Liver (tissue), 9 donors: ENCODE data around the gene C1QTNF12. TPM values are rescaled to one million over a fixed set of nuclear protein-coding genes. Genes with fewer than 3 reads are reported as not detected.

ENCODE experiments used
- DNase-seq: peaks from one replicate; pipeline ENCODE4 v3.0.0-alpha.2; 2017; ENCODE audit warnings: low spot score
- H3K27ac ChIP-seq, 2 donors: one replicate each; pipeline ENCODE4 v1.7.0; 2013; ENCODE audit warnings: inconsistent platforms in 2 of 2, low read length in 2 of 2, control low read depth in 1 of 2, low read depth in 1 of 2, mild to moderate bottlenecking in 1 of 2
- H3K27me3 ChIP-seq, 4 donors: one replicate each; pipeline versions ENCODE4 v1.6.1 to v1.7.0; 2013; ENCODE audit warnings: low read length in 3 of 4, inconsistent platforms in 1 of 4, mild to moderate bottlenecking in 1 of 4, moderate library complexity in 1 of 4; ENCODE audit not compliant: control insufficient read depth in 4 of 4, insufficient read depth in 4 of 4
- H3K36me3 ChIP-seq, 4 donors: one replicate each; pipeline versions ENCODE4 v1.6.1 to v1.7.0; 2013; ENCODE audit warnings: low read length in 3 of 4, mild to moderate bottlenecking in 3 of 4, low read depth in 1 of 4, moderate library complexity in 1 of 4; ENCODE audit not compliant: control insufficient read depth in 4 of 4, insufficient read depth in 3 of 4
- H3K4me1 ChIP-seq, 4 donors: one replicate each; pipeline versions ENCODE4 v1.6.1 to v1.7.0; 2013; ENCODE audit warnings: low read length in 3 of 4, mild to moderate bottlenecking in 3 of 4, moderate library complexity in 1 of 4; ENCODE audit not compliant: control insufficient read depth in 4 of 4, insufficient read depth in 4 of 4
- H3K4me3 ChIP-seq, 3 donors: one replicate each; pipeline versions ENCODE4 v1.6.1 to v1.7.0; 2013; ENCODE audit warnings: low read length in 3 of 3, control low read depth in 1 of 3, low read depth in 1 of 3, mild to moderate bottlenecking in 1 of 3
- H3K9ac ChIP-seq, 2 donors: one replicate each; pipeline ENCODE4 v1.7.0; 2013; ENCODE audit warnings: low read length in 2 of 2, mild to moderate bottlenecking in 2 of 2, moderate library complexity in 2 of 2, control low read depth in 1 of 2, low read depth in 1 of 2
- H3K9me3 ChIP-seq, 4 donors: one replicate each; pipeline versions ENCODE4 v1.6.1 to v1.7.0; 2013; ENCODE audit warnings: low read length in 3 of 4; ENCODE audit not compliant: control insufficient read depth in 4 of 4
- EGR1 ChIP-seq, 2 donors: IDR thresholded peaks; 2 replicates each; pipeline ENCODE4 v1.6.1; 2016 to 2018; ENCODE audit warnings: antibody characterized with exemption in 2 of 2, low read depth in 2 of 2
- FOXA1 ChIP-seq: IDR thresholded peaks from 2 replicates; pipeline ENCODE4 v1.6.1; 2016; ENCODE audit warnings: antibody characterized with exemption
- FOXA2 ChIP-seq: IDR thresholded peaks from 2 replicates; pipeline ENCODE4 v1.6.1; 2016; ENCODE audit warnings: antibody characterized with exemption
- GABPA ChIP-seq, 2 donors: IDR thresholded peaks in 1 of 2; conservative IDR thresholded peaks in 1 of 2; 2 replicates each; pipeline ENCODE4 v1.6.1; 2016; ENCODE audit warnings: antibody characterized with exemption in 2 of 2, mild to moderate bottlenecking in 1 of 2, moderate library complexity in 1 of 2
- HNF4A ChIP-seq, 2 donors: conservative IDR thresholded peaks; 2 replicates each; pipeline ENCODE4 v1.6.1; 2016; ENCODE audit warnings: antibody characterized with exemption in 2 of 2, mild to moderate bottlenecking in 2 of 2
- HNF4G ChIP-seq: IDR thresholded peaks from 2 replicates; pipeline ENCODE4 v1.6.1; 2016; ENCODE audit warnings: antibody characterized with exemption
- JUND ChIP-seq, 2 donors: IDR thresholded peaks; 2 replicates each; pipeline ENCODE4 v1.6.1; 2016; ENCODE audit warnings: antibody characterized with exemption in 2 of 2
- MAX ChIP-seq: IDR thresholded peaks from 2 replicates; pipeline ENCODE4 v1.6.1; 2016; ENCODE audit warnings: antibody characterized with exemption
- NR2F2 ChIP-seq: IDR thresholded peaks from 2 replicates; pipeline ENCODE4 v1.6.1; 2016; ENCODE audit warnings: antibody characterized with exemption
- RAD21 ChIP-seq, 2 donors: IDR thresholded peaks; 2 replicates each; pipeline ENCODE4 v1.6.1; 2016; ENCODE audit warnings: antibody characterized with exemption in 2 of 2, mild to moderate bottlenecking in 2 of 2
- RXRA ChIP-seq, 2 donors: IDR thresholded peaks; 2 replicates each; pipeline ENCODE4 v1.6.1; 2017 to 2018; ENCODE audit warnings: antibody characterized with exemption in 2 of 2, mild to moderate bottlenecking in 1 of 2
- SP1 ChIP-seq: IDR thresholded peaks from 2 replicates; pipeline ENCODE4 v1.6.1; 2018; ENCODE audit warnings: antibody characterized with exemption, mild to moderate bottlenecking
- TAF1 ChIP-seq: conservative IDR thresholded peaks from 2 replicates; pipeline ENCODE4 v1.6.1; 2016; ENCODE audit warnings: antibody characterized with exemption, mild to moderate bottlenecking
- YY1 ChIP-seq: IDR thresholded peaks from 2 replicates; pipeline ENCODE4 v1.6.1; 2016; ENCODE audit warnings: antibody characterized with exemption, mild to moderate bottlenecking
- WGBS: extraction: QIAGEN DNeasy Blood & Tissue Kit; methylation state at CpG from one replicate; pipeline ENCODE4 v1.1.7; 2013; 5-methylcytosine and 5-hydroxymethylcytosine counted together
- polyA plus RNA-seq, 2 donors: library from polyadenylated mRNA; stranded (reverse) in 1 of 2; unstranded in 1 of 2; fragments of 200-250 nt in 1 of 2; fragments of >200 nt in 1 of 2; fragmentation: Nextera tagmentation in 1 of 2; extraction: Ambion mirVana in 1 of 2; gene quantifications; one replicate each; pipeline versions ENCODE4 v1.2.1 to v1.2.3, GENCODE V29; 2013 to 2015
- total RNA-seq, 2 donors: library from RNA; depleted of rRNA; stranded (reverse); fragments of >200 nt; gene quantifications; one replicate each; pipeline ENCODE4 v1.2.3, GENCODE V29; 2014
- TF ChIP-seq, protein P1 (sequence below): IDR thresholded peaks from 2 replicates; pipeline ENCODE4 v1.6.1; 2016; ENCODE audit warnings: antibody characterized with exemption
- TF ChIP-seq, protein P2 (sequence below): fragments of 150-350 bp; IDR thresholded peaks from 2 replicates; pipeline ENCODE4 v1.5.1; 2017; ENCODE audit warnings: improper control_type of control experiment, low read depth, low read length; ENCODE audit not compliant: missing input control
- TF ChIP-seq, protein P3 (sequence below): IDR thresholded peaks from 2 replicates; pipeline ENCODE4 v1.6.1; 2016; ENCODE audit warnings: antibody characterized with exemption
- TF ChIP-seq, protein P4 (sequence below): IDR thresholded peaks from 2 replicates; pipeline ENCODE4 v1.6.1; 2016; ENCODE audit warnings: antibody characterized with exemption, mild to moderate bottlenecking
- donor health status: healthy.
- donor health status: healthy.
- donor health status: healthy.
- donor health status: healthy.
- donor health status: healthy.

Gene C1QTNF12
- total and polyA plus RNA-seq, 4 donors, result 0.39 to 0.40 TPM; not detected in 2

GRCh38 chr1:1232208-1232795, 14.2 kb downstream of the C1QTNF12 start, which contains the start of gene B3GALT6:
Gene B3GALT6, plus strand, starts transcription at chr1:1232237. Its CDS starts 42 bp downstream, at chr1:1232279.
- Histone ChIP-seq H3K36me3 (peaks cover 4 to 12% (median 7%) of the 10 kb centered on the region in 4 donors), H3K9ac (peak within 1 kb of the TSS; percentile 87 to 99), H3K4me3 (peak within 1 kb of the TSS; percentile 72 to 99 (median 92)), H3K4me1 (peaks cover 14 to 32% (median 25%) of the 10 kb centered on the region in 4 donors), H3K27ac (peak within 1 kb of the TSS; percentile 71 to 88), H3K27me3 (no peaks in the 10 kb centered on the region), H3K9me3 (no peaks in the 10 kb centered on the region)
- WGBS, result 11% methylated on average over 100 of the region's 100 CpGs
- DNase-seq, result no peak
- TF ChIP-seq, protein P1, sequence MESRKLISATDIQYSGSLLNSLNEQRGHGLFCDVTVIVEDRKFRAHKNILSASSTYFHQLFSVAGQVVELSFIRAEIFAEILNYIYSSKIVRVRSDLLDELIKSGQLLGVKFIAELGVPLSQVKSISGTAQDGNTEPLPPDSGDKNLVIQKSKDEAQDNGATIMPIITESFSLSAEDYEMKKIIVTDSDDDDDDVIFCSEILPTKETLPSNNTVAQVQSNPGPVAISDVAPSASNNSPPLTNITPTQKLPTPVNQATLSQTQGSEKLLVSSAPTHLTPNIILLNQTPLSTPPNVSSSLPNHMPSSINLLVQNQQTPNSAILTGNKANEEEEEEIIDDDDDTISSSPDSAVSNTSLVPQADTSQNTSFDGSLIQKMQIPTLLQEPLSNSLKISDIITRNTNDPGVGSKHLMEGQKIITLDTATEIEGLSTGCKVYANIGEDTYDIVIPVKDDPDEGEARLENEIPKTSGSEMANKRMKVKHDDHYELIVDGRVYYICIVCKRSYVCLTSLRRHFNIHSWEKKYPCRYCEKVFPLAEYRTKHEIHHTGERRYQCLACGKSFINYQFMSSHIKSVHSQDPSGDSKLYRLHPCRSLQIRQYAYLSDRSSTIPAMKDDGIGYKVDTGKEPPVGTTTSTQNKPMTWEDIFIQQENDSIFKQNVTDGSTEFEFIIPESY, result no peak
- TF ChIP-seq RXRA (IDR thresholded peaks at IDR 0.05), result no peak
- no peak for TF ChIP-seq FOXA1
- no peak for TF ChIP-seq SP1

- H3K36me3 ChIP-seq, result peaks cover 7 to 16% (median 9%) of the 10 kb centered on the region in 4 donors
- H3K27ac ChIP-seq, result peak within 1 kb of the TSS; percentile 71 to 88
- H3K4me1 ChIP-seq, result peaks cover 14 to 27% (median 23%) of the 10 kb centered on the region in 4 donors
These were observed 14.9 kb downstream of the C1QTNF12 start, which contains the start of gene SDF4 for GRCh38 chr1:1231400-1232207. Gene SDF4, minus strand, starts transcription at chr1:1232001. Its CDS starts 3,229 bp downstream, at chr1:1228772.

More at GRCh38 chr1:1231400-1232207, 14.9 kb downstream of the C1QTNF12 start, which contains the start of gene SDF4:
- TF ChIP-seq HNF4A (conservative IDR thresholded peaks at IDR 0.05), result no peak
- TF ChIP-seq GABPA (IDR thresholded peaks at IDR 0.05 in 1 of 2, conservative IDR thresholded peaks at IDR 0.05 in 1 of 2), result peak in 1 of 2 donors; percentile 55
- no peak for TF ChIP-seq JUND (IDR thresholded peaks at IDR 0.05)
- no peak for TF ChIP-seq MAX
- TF ChIP-seq FOXA1, result no peak
- TF ChIP-seq YY1, result peak; percentile 98
- no peak for TF ChIP-seq RXRA (IDR thresholded peaks at IDR 0.05)
- TF ChIP-seq HNF4G, result no peak
- TF ChIP-seq NR2F2, result no peak
- TF ChIP-seq RAD21 (IDR thresholded peaks at IDR 0.05), result peak in 1 of 2 donors; percentile 26
- TF ChIP-seq, protein P1, result no peak
- no peak for TF ChIP-seq EGR1 (IDR thresholded peaks at IDR 0.05; ENCODE audit: low read depth in 2 of 2)
- TF ChIP-seq TAF1, result no peak
- TF ChIP-seq SP1, result peak; percentile 28
- TF ChIP-seq, protein P2, sequence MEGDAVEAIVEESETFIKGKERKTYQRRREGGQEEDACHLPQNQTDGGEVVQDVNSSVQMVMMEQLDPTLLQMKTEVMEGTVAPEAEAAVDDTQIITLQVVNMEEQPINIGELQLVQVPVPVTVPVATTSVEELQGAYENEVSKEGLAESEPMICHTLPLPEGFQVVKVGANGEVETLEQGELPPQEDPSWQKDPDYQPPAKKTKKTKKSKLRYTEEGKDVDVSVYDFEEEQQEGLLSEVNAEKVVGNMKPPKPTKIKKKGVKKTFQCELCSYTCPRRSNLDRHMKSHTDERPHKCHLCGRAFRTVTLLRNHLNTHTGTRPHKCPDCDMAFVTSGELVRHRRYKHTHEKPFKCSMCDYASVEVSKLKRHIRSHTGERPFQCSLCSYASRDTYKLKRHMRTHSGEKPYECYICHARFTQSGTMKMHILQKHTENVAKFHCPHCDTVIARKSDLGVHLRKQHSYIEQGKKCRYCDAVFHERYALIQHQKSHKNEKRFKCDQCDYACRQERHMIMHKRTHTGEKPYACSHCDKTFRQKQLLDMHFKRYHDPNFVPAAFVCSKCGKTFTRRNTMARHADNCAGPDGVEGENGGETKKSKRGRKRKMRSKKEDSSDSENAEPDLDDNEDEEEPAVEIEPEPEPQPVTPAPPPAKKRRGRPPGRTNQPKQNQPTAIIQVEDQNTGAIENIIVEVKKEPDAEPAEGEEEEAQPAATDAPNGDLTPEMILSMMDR, result no peak
- TF ChIP-seq, protein P3, sequence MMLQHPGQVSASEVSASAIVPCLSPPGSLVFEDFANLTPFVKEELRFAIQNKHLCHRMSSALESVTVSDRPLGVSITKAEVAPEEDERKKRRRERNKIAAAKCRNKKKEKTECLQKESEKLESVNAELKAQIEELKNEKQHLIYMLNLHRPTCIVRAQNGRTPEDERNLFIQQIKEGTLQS, result no peak
- TF ChIP-seq, protein P4, sequence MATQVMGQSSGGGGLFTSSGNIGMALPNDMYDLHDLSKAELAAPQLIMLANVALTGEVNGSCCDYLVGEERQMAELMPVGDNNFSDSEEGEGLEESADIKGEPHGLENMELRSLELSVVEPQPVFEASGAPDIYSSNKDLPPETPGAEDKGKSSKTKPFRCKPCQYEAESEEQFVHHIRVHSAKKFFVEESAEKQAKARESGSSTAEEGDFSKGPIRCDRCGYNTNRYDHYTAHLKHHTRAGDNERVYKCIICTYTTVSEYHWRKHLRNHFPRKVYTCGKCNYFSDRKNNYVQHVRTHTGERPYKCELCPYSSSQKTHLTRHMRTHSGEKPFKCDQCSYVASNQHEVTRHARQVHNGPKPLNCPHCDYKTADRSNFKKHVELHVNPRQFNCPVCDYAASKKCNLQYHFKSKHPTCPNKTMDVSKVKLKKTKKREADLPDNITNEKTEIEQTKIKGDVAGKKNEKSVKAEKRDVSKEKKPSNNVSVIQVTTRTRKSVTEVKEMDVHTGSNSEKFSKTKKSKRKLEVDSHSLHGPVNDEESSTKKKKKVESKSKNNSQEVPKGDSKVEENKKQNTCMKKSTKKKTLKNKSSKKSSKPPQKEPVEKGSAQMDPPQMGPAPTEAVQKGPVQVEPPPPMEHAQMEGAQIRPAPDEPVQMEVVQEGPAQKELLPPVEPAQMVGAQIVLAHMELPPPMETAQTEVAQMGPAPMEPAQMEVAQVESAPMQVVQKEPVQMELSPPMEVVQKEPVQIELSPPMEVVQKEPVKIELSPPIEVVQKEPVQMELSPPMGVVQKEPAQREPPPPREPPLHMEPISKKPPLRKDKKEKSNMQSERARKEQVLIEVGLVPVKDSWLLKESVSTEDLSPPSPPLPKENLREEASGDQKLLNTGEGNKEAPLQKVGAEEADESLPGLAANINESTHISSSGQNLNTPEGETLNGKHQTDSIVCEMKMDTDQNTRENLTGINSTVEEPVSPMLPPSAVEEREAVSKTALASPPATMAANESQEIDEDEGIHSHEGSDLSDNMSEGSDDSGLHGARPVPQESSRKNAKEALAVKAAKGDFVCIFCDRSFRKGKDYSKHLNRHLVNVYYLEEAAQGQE, result no peak
- TF ChIP-seq FOXA2, result no peak
- Histone ChIP-seq H3K27me3 (no peaks in the 10 kb centered on the region), H3K4me3 (peak within 1 kb of the TSS; percentile 72 to 99 (median 92)), H3K9ac (peak within 1 kb of the TSS; percentile 87 to 99), H3K9me3 (no peaks in the 10 kb centered on the region)
- peak; percentile 94 for DNase-seq
- WGBS, result under 1% methylated on average over 99 of the region's 99 CpGs
